ENCODE measurements around the gene PLCG2.
"Not testable (repeated sequence)": the region's sequence is repeated elsewhere in the genome, so short reads cannot be mapped to it uniquely, and the experiment has no call there.

PLCG2 gene

DNA sequence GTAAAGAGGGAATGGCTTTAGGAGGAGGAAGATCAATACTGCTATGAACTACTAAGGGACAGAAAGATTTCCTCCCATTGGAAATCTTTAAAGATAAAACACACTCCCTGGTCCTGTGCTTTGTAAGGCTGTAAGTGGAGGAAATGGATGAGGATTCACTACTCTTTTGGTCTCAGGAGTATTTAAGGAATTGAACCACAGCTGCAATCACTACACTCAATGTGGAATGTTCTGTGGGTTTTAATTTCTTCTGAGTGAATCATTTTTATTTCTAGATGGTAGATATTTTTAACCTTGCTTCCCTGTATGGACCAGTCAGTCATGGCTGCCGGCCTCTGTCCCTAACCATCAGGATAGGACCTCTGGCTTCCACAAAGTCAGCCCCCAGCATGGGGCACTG, 166.6 kb downstream of the PLCG2 start:
- DNase-seq: no peak

DNA sequence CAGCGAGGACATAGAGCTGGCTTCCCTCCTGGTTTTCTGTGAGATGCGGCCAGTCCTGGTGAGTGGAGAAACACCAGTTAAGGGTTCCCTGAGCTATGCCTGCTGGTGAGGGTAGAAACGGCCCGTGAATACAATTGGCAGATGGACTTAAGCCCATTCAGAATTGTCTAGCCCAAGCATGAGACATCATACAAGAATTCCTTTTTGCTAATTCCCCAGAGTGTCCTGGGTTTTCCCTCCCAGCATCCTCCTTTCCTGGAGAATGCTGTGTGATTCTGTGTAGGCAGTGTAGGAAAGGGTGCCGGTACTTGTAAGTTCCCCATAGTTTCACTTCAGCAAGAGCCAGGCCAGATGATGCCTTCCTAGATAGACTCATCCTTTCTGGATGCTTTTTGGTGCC, 167.1 kb downstream of the PLCG2 start:
- no peak for DNase-seq

DNA sequence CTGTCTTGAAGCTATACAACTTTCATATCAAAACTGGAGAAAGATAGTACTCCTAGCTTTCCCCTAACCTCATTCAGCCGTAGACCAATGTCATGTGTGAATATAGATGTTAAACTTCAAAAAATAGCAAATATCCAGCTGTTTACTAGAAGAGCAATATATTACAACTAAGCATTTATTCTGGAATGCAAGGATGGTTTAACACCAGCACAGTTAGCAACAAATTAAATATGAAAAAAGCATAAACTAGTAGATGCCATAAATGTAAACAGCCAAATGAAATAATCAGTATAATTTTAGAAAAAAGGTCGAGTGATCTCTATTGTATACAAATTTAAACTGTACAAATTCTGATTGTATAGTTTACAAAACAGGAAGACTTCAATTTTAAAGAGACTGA, 172.5 kb downstream of the PLCG2 start:
- DNase-seq: no peak

- DNase-seq: no peak
Measured at GRCh38 chr16:81956213-81956948, 177.3 kb downstream of the PLCG2 start.

- DNase-seq: no peak
Measured at GRCh38 chr16:81964808-81965207, 185.7 kb downstream of the PLCG2 start.

DNA sequence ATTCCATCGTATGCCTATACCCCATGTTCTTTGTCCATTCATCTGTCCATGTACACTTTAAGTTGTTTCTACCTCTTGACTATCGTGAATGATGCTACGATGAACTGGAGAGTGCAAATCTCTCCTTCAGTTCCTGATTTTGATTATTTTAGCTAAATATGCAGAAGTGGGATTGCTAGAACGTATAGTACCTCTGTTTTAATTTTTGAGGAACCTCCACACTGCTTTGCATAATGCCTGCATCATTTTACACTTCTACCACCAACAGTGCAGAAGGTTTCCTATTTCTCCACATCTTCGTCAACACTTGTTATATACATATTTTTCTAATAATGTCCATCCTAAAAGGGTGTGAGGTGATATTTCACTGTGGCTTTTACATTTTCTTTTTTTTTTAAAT, 188.3 kb downstream of the PLCG2 start:
- DNase-seq: no peak

- DNase-seq: no peak
Measured at GRCh38 chr16:81971853-81972252, 192.8 kb downstream of the PLCG2 start.

DNA sequence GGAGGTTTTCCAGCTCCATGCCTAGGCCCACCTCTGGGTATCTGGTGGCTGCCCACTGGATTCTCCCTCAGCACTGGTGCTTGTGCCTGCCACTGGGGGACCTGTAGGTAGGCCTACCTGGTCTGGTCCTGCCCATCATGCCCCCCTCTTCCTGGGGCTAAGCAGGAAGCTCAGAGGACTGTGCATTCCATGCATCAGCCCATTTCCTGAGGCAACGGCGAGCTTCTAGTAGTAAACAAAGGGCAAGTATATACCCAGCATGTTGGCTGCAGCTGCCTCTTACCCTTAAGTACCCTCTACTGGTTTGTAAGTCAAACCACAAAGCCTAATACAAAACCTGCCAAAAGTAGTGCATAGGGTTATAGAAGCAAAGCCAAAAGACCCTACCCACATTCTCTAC, 194.6 kb downstream of the PLCG2 start:
- DNase-seq: no peak

GRCh38 chr16:81975637-81976036, 196.5 kb downstream of the PLCG2 start:
- no peak for DNase-seq

GRCh38 chr16:81977335-81977942, 198.3 kb downstream of the PLCG2 start:
- DNase-seq: not testable (repeated sequence)

- DNase-seq: no peak
Measured at GRCh38 chr16:81987121-81987520, 208.0 kb downstream of the PLCG2 start.

DNA sequence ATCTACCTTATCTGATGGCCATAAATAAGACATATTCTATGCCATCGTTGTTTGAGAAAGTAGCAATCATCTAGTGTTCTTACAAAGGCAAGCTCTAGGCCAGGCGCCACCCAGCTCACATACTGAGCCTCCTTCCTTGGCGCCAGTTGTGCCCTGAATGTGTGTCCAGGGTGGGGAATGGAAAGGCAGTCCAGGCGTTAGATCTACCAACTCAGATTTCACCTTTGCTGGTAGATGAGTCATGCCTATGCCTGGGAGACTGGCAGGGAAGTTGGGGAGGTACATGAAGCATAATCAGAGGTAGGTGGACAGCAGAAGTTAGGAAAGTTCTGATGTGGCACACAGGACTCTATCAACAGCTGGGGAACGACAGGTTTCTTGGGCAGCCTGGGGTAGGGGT, 208.6 kb downstream of the PLCG2 start:
- DNase-seq: no peak

- DNase-seq: no peak
Measured at GRCh38 chr16:81992859-81993258, 213.8 kb downstream of the PLCG2 start.

- no peak for DNase-seq
Measured at GRCh38 chr16:81994485-81994884, 215.4 kb downstream of the PLCG2 start.

DNA sequence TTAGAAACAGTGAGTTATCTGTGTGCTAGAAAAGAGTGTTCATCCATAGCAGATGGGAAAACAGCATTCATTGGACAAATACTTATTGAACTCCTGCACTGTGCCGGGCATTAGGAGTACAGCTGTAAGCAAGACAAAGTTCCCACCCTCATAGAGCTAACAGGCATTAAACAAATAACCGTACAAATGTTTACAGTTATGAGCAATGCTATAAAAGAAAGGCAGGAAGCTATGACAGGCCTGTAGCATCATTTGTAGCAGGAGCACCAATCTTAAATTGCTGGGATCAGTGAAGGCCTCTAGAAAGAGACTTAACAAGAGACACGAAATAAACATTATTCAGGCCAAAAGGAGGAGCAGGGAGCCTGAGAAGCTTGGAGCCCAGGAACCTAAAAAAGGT, 216.6 kb downstream of the PLCG2 start:
- DNase-seq: no peak

DNA sequence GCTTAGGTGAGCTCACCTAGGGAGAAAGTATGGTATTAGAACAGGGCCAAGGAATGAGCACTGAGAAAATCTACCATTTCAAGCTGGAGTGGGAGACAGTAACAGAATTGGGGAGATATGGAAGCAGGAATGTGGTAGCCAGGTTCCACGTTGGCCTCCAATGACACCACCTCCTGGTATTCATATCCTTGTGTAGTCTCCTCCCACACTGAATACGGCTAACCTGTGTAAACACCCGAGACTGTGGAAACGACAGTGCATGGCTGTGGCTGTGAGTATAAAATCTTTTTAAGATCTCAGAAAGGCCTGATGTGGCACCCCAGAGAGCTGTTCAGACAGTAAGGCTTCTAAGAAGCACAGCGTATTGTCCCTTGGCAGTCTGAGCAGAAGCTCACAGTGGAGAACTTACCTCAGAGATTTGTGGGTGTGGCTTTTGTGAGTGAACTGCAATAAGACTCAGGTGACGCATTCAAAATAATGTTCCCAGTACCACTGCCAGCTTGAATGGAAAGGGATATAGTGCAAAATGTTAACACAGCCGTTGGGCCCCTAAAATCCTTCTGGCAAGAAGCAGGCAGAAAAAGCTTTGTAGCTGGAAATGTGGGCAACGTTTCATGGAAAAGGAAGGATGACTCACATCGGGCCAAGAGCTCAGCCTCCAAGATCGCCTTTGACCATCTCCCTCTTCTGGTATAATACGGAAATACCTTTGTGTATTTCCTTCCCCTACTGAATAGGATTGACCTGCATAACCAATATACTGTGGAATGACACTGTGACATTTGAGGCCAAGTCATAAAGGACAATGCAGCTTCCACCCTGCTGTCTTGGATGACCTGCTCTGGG, 217.8 kb downstream of the PLCG2 start:
- no peak for DNase-seq

DNA sequence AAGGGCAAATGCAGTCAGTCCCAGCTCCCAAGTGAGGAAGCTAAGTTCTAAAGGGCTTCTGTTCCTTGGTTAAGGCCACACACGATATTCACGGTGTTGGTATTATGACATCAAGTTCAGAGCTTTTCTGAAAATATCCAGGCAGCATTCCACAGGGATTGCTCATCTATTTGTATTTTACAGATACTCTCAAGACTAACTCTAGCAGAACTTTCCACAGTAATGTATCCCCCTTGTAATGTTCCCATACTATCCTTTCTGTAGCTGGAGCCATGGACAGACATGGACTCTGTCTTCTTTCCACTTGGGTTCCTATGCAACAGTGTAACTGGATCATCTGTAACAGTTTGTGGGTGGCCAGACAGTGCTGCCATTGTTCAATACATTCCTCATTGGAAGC, 218.6 kb downstream of the PLCG2 start:
- no peak for DNase-seq

DNA sequence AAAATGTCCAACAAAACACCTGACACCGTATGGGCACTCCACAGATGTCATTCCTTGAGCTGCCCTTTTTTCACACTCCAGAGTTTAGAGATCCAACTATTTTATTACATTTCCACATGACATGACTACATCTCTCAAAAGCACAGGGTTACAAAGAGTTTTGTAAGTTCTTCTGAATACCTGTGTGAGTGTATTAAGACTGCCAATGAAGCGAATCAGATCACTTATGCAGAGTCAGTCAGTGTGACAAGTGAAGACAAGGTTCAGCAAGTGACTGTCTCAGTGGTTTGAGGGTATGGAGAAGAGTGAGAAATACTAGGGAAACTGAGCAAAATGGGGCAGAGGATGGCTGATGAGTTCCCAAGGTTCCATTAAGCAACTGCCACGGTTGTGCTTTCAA, 223.7 kb downstream of the PLCG2 start:
- DNase-seq: no peak

- DNase-seq: no peak
Measured at GRCh38 chr16:82004601-82005000, 225.5 kb downstream of the PLCG2 start.

- no peak for DNase-seq
Measured at GRCh38 chr16:82005027-82005830, 226.1 kb downstream of the PLCG2 start.

DNA sequence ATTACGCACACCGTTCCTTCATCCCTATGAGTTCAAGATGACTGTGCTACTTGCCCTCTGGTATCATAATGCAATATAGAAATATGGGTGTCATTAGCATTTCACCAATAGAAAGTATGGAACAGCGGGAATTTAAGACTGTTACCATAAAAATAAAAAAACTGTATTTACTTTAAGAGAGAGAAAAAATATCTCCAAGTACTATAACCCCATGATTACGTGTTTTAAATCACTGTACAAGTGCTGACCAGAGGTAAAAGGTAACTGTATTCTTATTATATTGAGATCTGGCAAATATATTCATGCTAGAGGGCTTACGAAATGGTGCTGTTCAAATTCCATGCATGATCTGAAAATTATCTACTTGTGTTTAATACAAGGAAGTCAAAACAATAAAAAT, 226.9 kb downstream of the PLCG2 start:
- no peak for DNase-seq

GRCh38 chr16:82007189-82007588, 228.1 kb downstream of the PLCG2 start:
- no peak for DNase-seq

GRCh38 chr16:82008957-82009592, 230.0 kb downstream of the PLCG2 start:
- DNase-seq: no peak

Data from NCI-H1105 treated with DMSO at 0.1 percent for 48 hours (cell line).